GM18517 (cell line): ENCODE data around the gene OR2A12.
"Not testable (repeated sequence)": the region's sequence is repeated elsewhere in the genome, so short reads cannot be mapped to it uniquely, and the experiment has no call there.

Experiments used
- ATAC-seq: cut with Tn5 transposase; IDR thresholded peaks from one replicate; pipeline ENCODE4 v1.9.1; 2021; ENCODE audit warnings: mild to moderate bottlenecking, moderate library complexity; ENCODE audit not compliant: unreplicated experiment

OR2A12 gene

GRCh38 chr7:144113651-144114050 lies 27.6 kb downstream of the OR2A12 start:
- ATAC-seq = no peak

GRCh38 chr7:144118341-144118740 lies 32.3 kb downstream of the OR2A12 start:
- no peak for ATAC-seq

GRCh38 chr7:144122876-144123275 lies 36.8 kb downstream of the OR2A12 start, which contains the start of gene OR2A14:
OR2A14 (plus strand) TSS chr7:144123176; CDS start chr7:144129113, 5,937 bp downstream.
- ATAC-seq = no peak

- ATAC-seq = peak; percentile 99
These were observed 41.7 kb downstream of the OR2A12 start for GRCh38 chr7:144127714-144128334.

- ATAC-seq = not testable (repeated sequence)
These were observed 43.5 kb downstream of the OR2A12 start for GRCh38 chr7:144129601-144130000.

GRCh38 chr7:144130730-144131129 lies 44.7 kb downstream of the OR2A12 start:
- ATAC-seq = no peak

- ATAC-seq = no peak
These were observed 46.2 kb downstream of the OR2A12 start for GRCh38 chr7:144132262-144132661.

- no peak for ATAC-seq
These were observed 47.2 kb downstream of the OR2A12 start for GRCh38 chr7:144133307-144133706.

GRCh38 chr7:144134116-144134515 lies 48.0 kb downstream of the OR2A12 start:
- ATAC-seq = no peak

- ATAC-seq = no peak
These were observed 51.4 kb downstream of the OR2A12 start for GRCh38 chr7:144137501-144137900.

GRCh38 chr7:144142187-144142586 lies 56.1 kb downstream of the OR2A12 start:
- ATAC-seq = no peak

- no peak for ATAC-seq
These were observed 58.3 kb downstream of the OR2A12 start for GRCh38 chr7:144144426-144144825.

GRCh38 chr7:144148224-144148827 lies 62.2 kb downstream of the OR2A12 start:
- ATAC-seq = no peak
